Activated naive CD4-positive, alpha-beta T cell treated with anti-CD3 and anti-CD28 coated beads for 36 hours (primary cell): ENCODE measurements around the gene MMP24. TPM values are rescaled to one million over a fixed set of nuclear protein-coding genes. Genes with fewer than 3 reads are reported as not detected.

ENCODE experiments used
- CTCF ChIA-PET: fragments of 350-600 bp; sonication (Branson Sonifier 250); formaldehyde crosslinking; loops from one replicate; lab custom pipeline; 2021; ENCODE audit warnings: antibody characterized with exemption; lab: Charles Lee
- DNase-seq: peaks from one replicate; pipeline ENCODE4 v3.0.0-alpha.2; 2020
- H3K27ac Mint-ChIP-seq: one replicate; pipeline ENCODE4 v1.8.0; 2021; ENCODE audit warnings: mild to moderate bottlenecking, mixed read lengths
- H3K27me3 Mint-ChIP-seq: one replicate; pipeline ENCODE4 v1.8.0; 2021; ENCODE audit warnings: low read depth, mixed read lengths
- H3K36me3 Mint-ChIP-seq: one replicate; pipeline ENCODE4 v1.8.0; 2021; ENCODE audit warnings: low read depth, mixed read lengths
- H3K4me1 Mint-ChIP-seq: one replicate; pipeline ENCODE4 v1.8.0; 2021; ENCODE audit warnings: low read depth, mixed read lengths
- H3K4me3 Mint-ChIP-seq: one replicate; pipeline ENCODE4 v1.8.0; 2021; ENCODE audit warnings: mild to moderate bottlenecking, moderate library complexity, mixed read lengths
- H3K9me3 Mint-ChIP-seq: one replicate; pipeline ENCODE4 v1.8.0; 2021; ENCODE audit warnings: mixed read lengths
- intact Hi-C: fragments of 100-400 bp; cut with micrococcal nuclease; formaldehyde crosslinking; loops from one replicate; pipeline ENCODE4 v1.15.1; 2023
- total RNA-seq, 2 experiments: library from RNA; stranded (reverse); gene quantifications; one replicate each; pipeline ENCODE4 v1.2.3, GENCODE V29; 2021

The MMP24 gene
- total RNA-seq, 2 experiments from 2014 or later, result not detected

GRCh38 chr20:35326021-35326739 is 99.7 kb downstream of the MMP24 start:
- Mint-ChIP-seq H3K27me3 (no peaks in the 10 kb centered on the region), H3K4me1 (peaks cover 47% of the 10 kb centered on the region), H3K9me3 (no peaks in the 10 kb centered on the region), H3K27ac (peak overlapping the region; percentile 22), H3K36me3 (peaks cover 1% of the 10 kb centered on the region), H3K4me3 (no peak overlapping the region)
- CTCF ChIA-PET, result interaction anchor here (1.2 kb wide), 2 partner anchors 9 to 22 kb away, joined by 3 to 5 read pairs; no protein-coding TSS in a partner anchor
- intact Hi-C loops, result no loop called here
- DNase-seq, result no peak

Other genes starting within 250 kb of the MMP24 start
- 10 to 100 TPM; 49.6 to 51.7 TPM for gene TRPC4AP, start 133.9 kb upstream of the MMP24 start, total RNA-seq
- gene EDEM2, start 79.4 kb upstream of the MMP24 start, total RNA-seq, result 10 to 100 TPM; 15.5 to 15.8 TPM
- 1 to 10 TPM; 1.5 to 1.7 TPM for gene PROCR, start 54.6 kb upstream of the MMP24 start, total RNA-seq
- 10 to 100 TPM; 26.4 to 29.2 TPM for gene MMP24OS, start 51.4 kb downstream of the MMP24 start, total RNA-seq
- 10 to 100 TPM; 93.0 to 94.7 TPM for gene EIF6, start 58.1 kb downstream of the MMP24 start, total RNA-seq
- not detected for gene FAM83C, start 65.7 kb downstream of the MMP24 start, total RNA-seq
- gene UQCC1, start 185.3 kb downstream of the MMP24 start, total RNA-seq, result 10 to 100 TPM; 47.4 to 48.5 TPM
- gene GDF5, start 211.5 kb downstream of the MMP24 start, total RNA-seq, result not detected
- gene CEP250, start 228.9 kb downstream of the MMP24 start, total RNA-seq, result 10 to 100 TPM; 43.4 to 46.9 TPM